Breast epithelium (tissue), 4 donors: Measurements from ENCODE around the gene GATAD2B. TPM values are rescaled to one million over a fixed set of nuclear protein-coding genes. Genes with fewer than 3 reads are reported as not detected.

Experiments
- DNase-seq, 2 donors: peaks; one replicate each; pipeline ENCODE4 v3.0.0-alpha.2; 2019; ENCODE audit warnings: low spot score in 2 of 2
- H3K27ac ChIP-seq, 2 donors: fragments of 200-600 bp; sonication (generic) in 1 of 2; one replicate each; pipeline ENCODE4 v1.5.1; 2016 to 2019; ENCODE audit warnings: mild to moderate bottlenecking in 1 of 2
- H3K27me3 ChIP-seq, 2 donors: fragments of 200-600 bp; sonication (generic) in 1 of 2; one replicate each; pipeline versions ENCODE4 v1.5.1 to v1.6.0; 2017 to 2019; ENCODE audit warnings: control low read depth in 1 of 2, mild to moderate bottlenecking in 1 of 2
- H3K36me3 ChIP-seq: fragments of 200-600 bp; one replicate; pipeline ENCODE4 v1.5.1; 2019
- H3K4me1 ChIP-seq, 2 donors: fragments of 200-600 bp; sonication (generic); one replicate each; pipeline ENCODE4 v1.5.1; 2016 to 2019; ENCODE audit warnings: control low read depth in 1 of 2
- H3K4me3 ChIP-seq, 3 donors: fragments of 200-600 bp; sonication (generic); 1 replicate in 2 of 3; 2 replicates in 1 of 3; pipeline ENCODE4 v1.5.1; 2016 to 2019; ENCODE audit warnings: mild to moderate bottlenecking in 3 of 3, moderate library complexity in 2 of 3
- H3K9me3 ChIP-seq, 2 donors: fragments of 200-600 bp; sonication (generic) in 1 of 2; one replicate each; pipeline ENCODE4 v1.5.1; 2016 to 2019; ENCODE audit warnings: control low read depth in 1 of 2
- CTCF ChIP-seq, 3 donors: fragments of 450-650 bp; IDR thresholded peaks; one replicate each; pipeline ENCODE4 v1.5.1; 2016 to 2017; ENCODE audit warnings: antibody characterized with exemption in 3 of 3, mild to moderate bottlenecking in 3 of 3, moderate library complexity in 3 of 3
- POLR2A ChIP-seq: fragments of 450-650 bp; IDR thresholded peaks from one replicate; pipeline ENCODE4 v1.6.1; 2016; ENCODE audit warnings: antibody characterized with exemption, mild to moderate bottlenecking, moderate library complexity
- POLR2AphosphoS5 ChIP-seq, 3 donors: sonication (generic); formaldehyde crosslinking; IDR thresholded peaks; one replicate each; pipeline ENCODE4 v1.6.1; 2017; ENCODE audit warnings: antibody characterized with exemption in 3 of 3
- intact Hi-C: fragments of 100-400 bp; cut with DNase I; formaldehyde crosslinking; loops from one replicate; pipeline ENCODE4 v1.15.1; 2023; ENCODE audit warnings: low total_unique reads
- total RNA-seq, 3 donors: library from RNA; depleted of rRNA; stranded (reverse); fragments of >200 nt; gene quantifications; one replicate each; pipeline ENCODE4 v1.1.0, GENCODE V29; 2016

The GATAD2B gene
- total RNA-seq, 3 donors from 2014 or later, result 18.7 to 21.2 (median 20.0) TPM

DNA sequence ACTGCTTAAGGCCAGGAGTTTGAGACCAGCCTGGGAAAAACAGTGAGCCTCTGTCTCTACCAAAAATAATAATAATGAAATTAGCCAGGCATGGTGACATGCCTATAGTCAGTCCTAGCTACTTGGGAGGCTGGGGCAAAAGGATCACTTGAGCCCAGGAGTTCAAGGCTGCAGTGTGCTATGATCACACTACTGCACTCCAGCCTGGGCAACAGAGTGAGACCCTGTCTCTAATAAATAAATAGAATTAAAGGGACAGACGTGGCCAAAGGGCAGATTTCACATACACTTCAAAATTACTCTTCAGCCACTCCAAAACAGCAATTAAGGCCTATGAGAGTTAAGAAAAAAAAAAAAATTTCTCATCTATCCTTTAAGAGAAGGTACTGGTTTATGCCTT is 45.7 kb downstream of the GATAD2B start:
- no peak overlapping the region for H3K4me3 ChIP-seq
- no peaks in the 10 kb centered on the region for H3K9me3 ChIP-seq
- no peaks in the 10 kb centered on the region for H3K27me3 ChIP-seq
- H3K27ac ChIP-seq, result no peak overlapping the region
- no peaks in the 10 kb centered on the region for H3K36me3 ChIP-seq
- no peak for DNase-seq
- peaks cover 0 to 4% of the 10 kb centered on the region in 2 donors for H3K4me1 ChIP-seq
- intact Hi-C loops, result no loop called here
- TF ChIP-seq POLR2AphosphoS5 (IDR thresholded peaks at IDR 0.05) (no peak), POLR2A (no peak), CTCF (IDR thresholded peaks at IDR 0.05) (no peak)

DNA sequence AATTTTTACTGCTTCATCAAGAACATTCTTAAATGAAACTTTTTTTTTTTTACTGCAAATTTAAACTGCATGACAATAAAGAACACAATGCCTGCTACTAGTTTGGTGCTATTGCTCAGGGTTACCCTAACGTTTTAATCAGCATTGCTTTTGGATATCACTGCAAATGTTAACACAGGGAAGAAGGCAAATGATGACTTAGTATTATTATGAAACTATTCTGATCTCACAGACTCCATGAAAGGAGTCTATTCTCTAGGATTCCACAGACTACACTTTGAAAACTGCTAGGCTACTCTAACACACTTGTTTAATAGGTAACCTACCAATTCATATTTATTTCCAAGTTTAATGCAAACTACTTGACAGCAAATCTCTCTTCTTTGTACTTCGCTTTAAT is 49.8 kb downstream of the GATAD2B start:
- DNase-seq, result no peak
- Histone ChIP-seq H3K36me3 (no peaks in the 10 kb centered on the region), H3K9me3 (no peaks in the 10 kb centered on the region), H3K4me1 (no peaks in the 10 kb centered on the region), H3K27ac (no peak overlapping the region), H3K27me3 (no peaks in the 10 kb centered on the region), H3K4me3 (no peak overlapping the region)
- no peak for TF ChIP-seq POLR2A
- no peak for TF ChIP-seq CTCF (IDR thresholded peaks at IDR 0.05)
- no peak for TF ChIP-seq POLR2AphosphoS5 (IDR thresholded peaks at IDR 0.05)
- intact Hi-C loops, result no loop called here

DNA sequence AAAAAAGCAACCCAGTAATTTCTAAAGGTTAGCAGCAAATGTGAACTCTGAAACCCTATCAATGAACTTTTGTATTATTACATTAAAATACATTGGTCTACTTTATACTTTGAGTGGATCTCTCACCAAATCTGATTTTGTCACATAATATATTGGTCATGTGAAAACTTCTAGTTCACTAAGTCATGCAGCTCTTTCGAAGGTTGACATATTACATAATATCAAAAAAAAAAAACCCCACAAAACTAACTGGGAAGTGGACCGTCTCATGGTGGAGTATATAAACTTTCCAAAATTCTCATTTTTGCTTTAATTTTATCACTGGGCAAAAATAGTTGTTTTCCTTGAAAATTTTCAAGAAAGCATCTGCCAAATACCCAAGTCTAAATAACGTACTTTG is 50.4 kb downstream of the GATAD2B start:
- intact Hi-C loops, result no loop called here
- H3K4me3 ChIP-seq, result no peak overlapping the region
- DNase-seq, result no peak
- no peaks in the 10 kb centered on the region for H3K27me3 ChIP-seq
- TF ChIP-seq POLR2A (no peak), CTCF (IDR thresholded peaks at IDR 0.05) (no peak), POLR2AphosphoS5 (IDR thresholded peaks at IDR 0.05) (no peak)
- no peaks in the 10 kb centered on the region for H3K9me3 ChIP-seq
- no peaks in the 10 kb centered on the region for H3K4me1 ChIP-seq
- no peak overlapping the region for H3K27ac ChIP-seq
- no peaks in the 10 kb centered on the region for H3K36me3 ChIP-seq

DNA sequence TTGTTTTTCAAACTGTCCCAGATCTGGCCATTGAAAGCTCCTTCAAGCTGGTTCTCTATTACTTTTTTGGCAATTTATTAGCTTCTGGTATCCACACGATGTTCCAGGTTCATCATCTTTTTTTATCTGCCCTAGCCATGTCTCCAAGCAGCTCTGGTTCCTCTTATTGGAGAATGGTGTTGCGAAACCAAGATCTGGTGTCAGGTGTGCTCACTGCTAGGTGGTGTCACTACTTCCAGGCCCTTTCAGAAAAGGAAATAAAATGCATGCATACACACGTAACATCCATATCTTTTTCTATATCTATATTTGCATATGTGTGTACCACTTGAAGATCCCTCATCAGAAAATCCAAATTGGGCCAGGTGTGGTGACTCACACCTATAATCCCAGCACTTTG is 53.3 kb downstream of the GATAD2B start:
- no peaks in the 10 kb centered on the region for H3K9me3 ChIP-seq
- no peaks in the 10 kb centered on the region for H3K36me3 ChIP-seq
- no peak overlapping the region for H3K4me3 ChIP-seq
- TF ChIP-seq POLR2A (no peak), POLR2AphosphoS5 (IDR thresholded peaks at IDR 0.05) (no peak), CTCF (IDR thresholded peaks at IDR 0.05) (no peak)
- H3K27me3 ChIP-seq, result no peaks in the 10 kb centered on the region
- H3K27ac ChIP-seq, result no peak overlapping the region
- no peaks in the 10 kb centered on the region for H3K4me1 ChIP-seq
- intact Hi-C loops, result no loop called here
- DNase-seq, result no peak

DNA sequence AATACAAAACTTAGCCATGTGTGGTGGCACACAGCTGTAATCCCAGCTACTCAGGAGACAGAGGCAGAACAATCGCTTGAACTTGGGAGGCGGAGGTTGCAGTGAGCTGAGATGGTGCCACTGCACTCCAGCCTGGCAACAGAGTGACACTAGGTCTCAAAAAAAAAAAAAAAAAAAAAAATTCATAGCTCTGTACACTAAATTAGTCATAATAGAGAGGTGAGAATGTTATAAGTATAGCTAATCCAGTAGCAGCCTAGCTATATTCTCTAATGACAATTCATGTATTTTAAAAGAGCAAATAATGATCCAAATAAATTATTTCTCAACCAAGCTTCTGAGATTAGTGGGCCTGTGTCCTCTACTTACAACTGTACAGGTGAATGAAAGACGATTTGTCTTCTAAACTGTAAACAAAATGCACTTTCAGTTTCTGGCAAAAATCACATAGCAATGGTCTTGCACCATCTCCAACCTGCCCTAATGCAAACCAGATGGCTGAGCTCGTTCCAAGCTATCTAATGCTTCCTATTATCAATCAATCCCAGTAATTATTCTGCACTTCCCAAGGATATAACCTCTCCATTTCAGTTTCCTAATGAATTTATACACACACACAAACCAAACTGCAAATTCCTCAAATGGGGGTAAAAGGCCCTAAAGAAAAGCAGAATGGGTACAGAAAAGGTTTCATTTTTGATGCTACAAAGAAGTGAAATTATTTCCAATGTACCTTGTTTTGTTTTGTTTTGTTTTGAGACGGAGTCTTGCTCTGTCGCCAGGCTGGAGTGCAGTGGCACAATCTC is 56.5 kb downstream of the GATAD2B start:
- Histone ChIP-seq H3K27ac (no peak overlapping the region), H3K9me3 (no peaks in the 10 kb centered on the region), H3K4me1 (no peaks in the 10 kb centered on the region), H3K36me3 (no peaks in the 10 kb centered on the region), H3K27me3 (no peaks in the 10 kb centered on the region), H3K4me3 (no peak overlapping the region)
- intact Hi-C loops, result no loop called here
- TF ChIP-seq POLR2AphosphoS5 (IDR thresholded peaks at IDR 0.05), result peak in 1 of 3 donors; percentile 56
- TF ChIP-seq CTCF (IDR thresholded peaks at IDR 0.05), result no peak
- no peak for DNase-seq
